ENCODE results near the gene SUPT4H1.

SUPT4H1 gene

DNA sequence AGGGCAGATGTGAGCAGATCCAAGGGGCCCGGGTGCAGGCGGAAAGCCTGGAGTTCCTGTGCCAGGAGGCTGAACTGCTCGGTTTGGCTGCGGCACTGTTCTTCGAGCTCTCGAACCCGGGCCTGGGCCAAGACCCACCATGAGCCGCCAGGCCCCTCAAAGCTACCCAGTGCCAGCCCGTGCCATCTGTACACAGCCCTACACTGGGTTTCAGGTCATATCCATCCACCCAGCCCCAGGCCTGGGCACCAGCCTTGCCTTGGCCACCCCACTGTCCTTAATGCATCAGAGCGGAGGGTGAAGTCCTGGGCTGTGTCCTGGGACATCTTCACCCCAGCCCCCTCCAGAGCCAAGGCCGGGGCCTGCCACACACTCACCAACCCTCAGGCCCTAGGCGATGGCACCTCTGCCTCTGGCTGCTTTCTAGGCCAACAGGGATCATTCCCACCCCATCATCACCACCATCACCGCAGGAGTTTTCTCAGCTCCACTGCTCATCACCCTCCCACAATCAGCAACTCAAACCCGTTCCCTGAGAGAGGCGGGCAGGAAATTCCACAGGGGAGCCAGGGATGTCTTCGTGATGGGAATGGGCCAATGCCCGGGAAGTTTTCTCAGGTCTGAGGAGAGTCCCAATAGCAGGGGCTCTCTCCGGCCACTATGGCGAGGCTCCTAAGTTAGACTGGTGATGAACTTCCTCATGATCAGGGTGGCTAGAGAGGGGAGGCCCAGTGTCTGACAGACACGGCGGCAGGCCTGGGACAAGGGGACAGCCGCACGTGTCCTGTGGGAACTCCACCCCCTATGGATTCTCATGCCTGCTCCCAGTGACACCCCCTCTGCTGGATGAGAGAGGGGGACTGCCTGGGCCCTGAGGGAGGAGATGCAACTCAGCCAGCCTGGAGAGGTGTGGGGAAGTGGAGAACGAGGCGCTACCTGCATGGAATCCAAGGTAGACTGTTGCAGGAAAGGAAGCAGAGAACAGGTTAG is 32.5 kb downstream of the SUPT4H1 start:
- ChIA-PET POLR2A (interaction anchor here (0.5 kb wide), 1 partner anchor 130 kb away, joined by 7 read pairs; no protein-coding TSS in a partner anchor), CTCF (interaction anchor here (0.7 to 7.2 kb wide), 6 partner anchors 7 to 197 kb away, joined by 3 to 60 read pairs (median 24); partner anchors contain the start of genes RNF43 and TSPOAP1)
- Histone ChIP-seq H3K36me3 (ENCODE audit: control insufficient read depth in 4 of 4, insufficient read depth in 4 of 4, low read length in 3 of 4) (peaks cover 0 to 65% (median 3%) of the 10 kb centered on the region in 4 experiments), H3K27ac (ENCODE audit: insufficient read depth in 1 of 2, low read depth in 1 of 2, low read length in 2 of 2, poor library complexity in 1 of 2, severe bottlenecking in 2 of 2) (no peak overlapping the region), H3K4me1 (ENCODE audit: control extremely low read depth in 1 of 4, control insufficient read depth in 4 of 4, insufficient read depth in 4 of 4, low read length in 3 of 4) (peaks cover 2 to 37% (median 25%) of the 10 kb centered on the region in 4 experiments), H3K9me3 (ENCODE audit: control extremely low read depth in 1 of 5, control insufficient read depth in 4 of 5, insufficient read depth in 2 of 5, low read depth in 1 of 5, low read length in 4 of 5) (no peaks in the 10 kb centered on the region), H3K27me3 (replicated peaks in 2 of 5; ENCODE audit: control insufficient read depth in 4 of 5, insufficient read depth in 5 of 5, low read length in 4 of 5) (peaks cover 0 to 4% (median 2%) of the 10 kb centered on the region in 5 experiments), H3K4me3 (ENCODE audit: control insufficient read depth in 1 of 7, extremely low read depth in 1 of 7, insufficient read depth in 4 of 7, low read depth in 2 of 7, low read length in 6 of 7) (no peak overlapping the region)
- DNase-seq, result no peak
- 98% methylated on average over 16 of the region's 25 CpGs for WGBS (ENCODE audit: insufficient coverage)

DNA sequence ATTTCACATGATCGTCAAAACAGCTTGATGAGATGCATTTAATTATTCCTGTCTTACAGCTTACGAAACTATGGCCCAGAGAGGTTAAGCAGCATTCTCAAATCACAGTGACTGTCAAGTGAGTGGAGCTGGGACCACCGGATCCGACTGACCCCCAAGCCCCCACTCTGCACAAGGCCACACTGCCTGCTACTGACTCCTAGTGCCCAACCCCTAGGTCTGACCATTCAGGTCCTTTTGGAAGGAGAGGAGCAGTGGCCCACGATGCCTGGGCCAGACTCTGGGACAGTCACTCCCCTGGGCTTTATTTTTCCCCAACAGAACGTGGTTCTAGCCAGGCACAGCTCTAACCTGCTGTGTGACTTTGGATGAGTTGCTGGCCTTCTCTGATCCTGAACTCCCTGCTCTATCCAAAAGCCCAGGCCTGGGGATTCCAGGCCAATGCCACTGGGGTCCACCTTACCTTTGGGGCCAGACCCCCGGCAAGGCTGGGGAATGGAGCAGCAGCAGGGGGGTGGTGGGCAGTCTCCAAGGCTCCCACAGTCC is 33.3 kb downstream of the SUPT4H1 start:
- Histone ChIP-seq H3K27me3 (replicated peaks in 2 of 5; ENCODE audit: control insufficient read depth in 4 of 5, insufficient read depth in 5 of 5, low read length in 4 of 5) (no peaks in the 10 kb centered on the region), H3K9me3 (ENCODE audit: control extremely low read depth in 1 of 5, control insufficient read depth in 4 of 5, insufficient read depth in 2 of 5, low read depth in 1 of 5, low read length in 4 of 5) (no peaks in the 10 kb centered on the region), H3K4me1 (ENCODE audit: control extremely low read depth in 1 of 4, control insufficient read depth in 4 of 4, insufficient read depth in 4 of 4, low read length in 3 of 4) (peaks cover 3 to 37% (median 19%) of the 10 kb centered on the region in 4 experiments), H3K36me3 (ENCODE audit: control insufficient read depth in 4 of 4, insufficient read depth in 4 of 4, low read length in 3 of 4) (peaks cover 0 to 65% (median 3%) of the 10 kb centered on the region in 4 experiments), H3K4me3 (ENCODE audit: control insufficient read depth in 1 of 7, extremely low read depth in 1 of 7, insufficient read depth in 4 of 7, low read depth in 2 of 7, low read length in 6 of 7) (no peak overlapping the region), H3K27ac (ENCODE audit: insufficient read depth in 1 of 2, low read depth in 1 of 2, low read length in 2 of 2, poor library complexity in 1 of 2, severe bottlenecking in 2 of 2) (no peak overlapping the region)
- CTCF ChIA-PET, result interaction anchor here (0.7 to 7.2 kb wide), 13 partner anchors 8 to 196 kb away, joined by 3 to 60 read pairs (median 13); partner anchors contain the start of genes RNF43, SUPT4H1 and TSPOAP1
- POLR2A ChIA-PET, result interaction anchor here (3.3 kb wide), 1 partner anchor 10 kb away, joined by 15 read pairs; the partner anchor contains the start of gene TSPOAP1
- WGBS (ENCODE audit: insufficient coverage), result 98% methylated on average over 6 of the region's 7 CpGs
- DNase-seq, result no peak

GRCh38 chr17:58318065-58318481 is 33.9 kb downstream of the SUPT4H1 start:
- 97% methylated on average over 5 of the region's 9 CpGs for WGBS (ENCODE audit: insufficient coverage)
- peaks cover 5 to 38% (median 18%) of the 10 kb centered on the region in 4 experiments for H3K4me1 ChIP-seq (ENCODE audit: control extremely low read depth in 1 of 4, control insufficient read depth in 4 of 4, insufficient read depth in 4 of 4, low read length in 3 of 4)
- DNase-seq, result no peak
- POLR2A ChIA-PET, result interaction anchor here (0.8 to 3.3 kb wide), 5 partner anchors 8 to 313 kb away, joined by 3 to 15 read pairs (median 3); partner anchors contain the start of genes SUPT4H1 and TSPOAP1
- H3K4me3 ChIP-seq (ENCODE audit: control insufficient read depth in 1 of 7, extremely low read depth in 1 of 7, insufficient read depth in 4 of 7, low read depth in 2 of 7, low read length in 6 of 7), result no peak overlapping the region
- H3K27ac ChIP-seq (ENCODE audit: insufficient read depth in 1 of 2, low read depth in 1 of 2, low read length in 2 of 2, poor library complexity in 1 of 2, severe bottlenecking in 2 of 2), result no peak overlapping the region
- no peaks in the 10 kb centered on the region for H3K27me3 ChIP-seq (replicated peaks in 2 of 5; ENCODE audit: control insufficient read depth in 4 of 5, insufficient read depth in 5 of 5, low read length in 4 of 5)
- no peaks in the 10 kb centered on the region for H3K9me3 ChIP-seq (ENCODE audit: control extremely low read depth in 1 of 5, control insufficient read depth in 4 of 5, insufficient read depth in 2 of 5, low read depth in 1 of 5, low read length in 4 of 5)
- CTCF ChIA-PET, result interaction anchor here (0.7 to 7.2 kb wide), 38 partner anchors 9 to 195 kb away, joined by 3 to 60 read pairs (median 5); partner anchors contain the start of genes HSF5, LPO, MPO and RNF43
- peaks cover 0 to 62% (median 3%) of the 10 kb centered on the region in 4 experiments for H3K36me3 ChIP-seq (ENCODE audit: control insufficient read depth in 4 of 4, insufficient read depth in 4 of 4, low read length in 3 of 4)

DNA sequence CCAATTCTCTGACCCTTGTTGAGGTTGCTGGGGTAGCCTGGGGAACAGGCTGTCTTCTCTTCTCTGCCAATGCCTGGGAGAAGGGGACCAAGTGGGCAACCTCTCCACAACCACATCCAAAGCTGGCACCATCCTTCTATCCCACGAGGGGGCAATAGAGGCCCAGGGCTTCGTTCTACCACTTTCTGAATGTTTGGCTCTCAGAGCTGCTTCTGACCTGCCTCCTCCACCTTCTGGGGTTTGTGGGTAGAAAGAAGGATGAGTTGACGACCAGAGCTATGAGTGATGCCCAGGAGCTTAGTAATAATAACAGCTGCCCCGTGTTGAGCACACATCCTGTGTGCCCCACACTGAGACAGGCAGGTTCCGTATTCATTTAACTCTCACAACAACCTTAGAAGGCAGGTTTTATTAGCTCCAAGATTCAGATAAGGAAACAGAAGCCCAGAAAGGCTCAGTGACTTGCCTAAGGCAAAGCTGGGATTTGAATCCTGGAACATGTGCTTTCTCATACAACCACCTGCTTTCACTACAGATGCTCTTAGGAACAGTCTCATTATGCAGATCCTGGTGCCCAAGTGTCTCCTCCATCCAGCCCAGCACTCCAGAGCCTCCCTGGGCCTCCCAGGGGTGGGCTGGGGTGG is 34.5 kb downstream of the SUPT4H1 start:
- Histone ChIP-seq H3K36me3 (ENCODE audit: control insufficient read depth in 4 of 4, insufficient read depth in 4 of 4, low read length in 3 of 4) (peaks cover 0 to 57% (median 3%) of the 10 kb centered on the region in 4 experiments), H3K4me3 (ENCODE audit: control insufficient read depth in 1 of 7, extremely low read depth in 1 of 7, insufficient read depth in 4 of 7, low read depth in 2 of 7, low read length in 6 of 7) (no peak overlapping the region), H3K27me3 (replicated peaks in 2 of 5; ENCODE audit: control insufficient read depth in 4 of 5, insufficient read depth in 5 of 5, low read length in 4 of 5) (no peaks in the 10 kb centered on the region), H3K27ac (ENCODE audit: insufficient read depth in 1 of 2, low read depth in 1 of 2, low read length in 2 of 2, poor library complexity in 1 of 2, severe bottlenecking in 2 of 2) (no peak overlapping the region), H3K4me1 (ENCODE audit: control extremely low read depth in 1 of 4, control insufficient read depth in 4 of 4, insufficient read depth in 4 of 4, low read length in 3 of 4) (peaks cover 5 to 38% (median 18%) of the 10 kb centered on the region in 4 experiments), H3K9me3 (ENCODE audit: control extremely low read depth in 1 of 5, control insufficient read depth in 4 of 5, insufficient read depth in 2 of 5, low read depth in 1 of 5, low read length in 4 of 5) (no peaks in the 10 kb centered on the region)
- DNase-seq, result peak; percentile 80 to 91 (median 88)
- 30% methylated on average over 3 of the region's 5 CpGs for WGBS (ENCODE audit: insufficient coverage)
- POLR2A ChIA-PET, result interaction anchor here (0.8 to 3.3 kb wide), 7 partner anchors 9 to 313 kb away, joined by 3 to 15 read pairs (median 6); partner anchors contain the start of genes SUPT4H1 and TSPOAP1
- CTCF ChIA-PET, result interaction anchor here (0.7 to 7.2 kb wide), 41 partner anchors 9 to 173 kb away, joined by 3 to 60 read pairs (median 5); partner anchors contain the start of genes HSF5, LPO, MPO and RNF43

DNA sequence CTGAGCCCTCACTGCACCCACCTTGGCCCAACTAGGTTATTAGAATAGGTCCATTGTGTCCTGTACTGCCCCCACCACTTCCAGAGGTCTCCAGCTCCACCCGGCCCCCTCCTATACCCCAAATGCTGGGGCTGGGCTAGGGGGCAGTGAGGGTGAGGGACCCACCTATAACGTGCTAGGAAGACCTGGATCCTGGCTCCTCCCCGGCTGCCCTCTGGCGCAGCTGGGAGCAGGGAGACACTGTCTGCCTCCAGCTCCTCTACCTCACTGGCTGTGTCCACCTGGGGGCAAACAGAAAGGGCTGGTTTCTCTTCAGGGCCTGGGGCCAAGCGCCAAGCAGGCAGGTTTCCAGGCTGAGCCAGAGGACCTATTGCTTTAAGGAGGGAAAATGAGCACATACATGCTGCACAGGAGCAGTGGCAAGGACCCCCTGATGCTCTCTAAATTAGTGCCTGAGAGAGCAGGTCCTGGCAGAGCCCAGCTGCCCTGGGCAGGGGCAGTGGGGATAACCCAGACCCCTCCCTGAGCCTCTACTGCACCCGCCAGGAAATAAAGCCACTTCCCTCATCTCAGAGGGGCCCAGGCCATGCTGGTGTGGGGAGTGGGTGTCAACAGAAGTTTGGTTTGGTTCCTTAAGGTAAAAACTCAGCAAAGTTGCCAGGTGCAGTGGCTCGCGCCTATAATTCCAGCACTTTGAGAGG is 35.6 kb downstream of the SUPT4H1 start:
- WGBS (ENCODE audit: insufficient coverage), result 95% methylated on average over 4 of the region's 8 CpGs
- ChIA-PET CTCF (interaction anchor here (0.8 to 7.2 kb wide), 28 partner anchors 8 to 172 kb away, joined by 3 to 60 read pairs (median 9); partner anchors contain the start of genes HSF5, MPO, RNF43 and SUPT4H1), POLR2A (interaction anchor here (0.5 to 3.3 kb wide), 3 partner anchors 12 to 137 kb away, joined by 4 to 15 read pairs (median 10); partner anchors contain the start of genes SUPT4H1 and TSPOAP1)
- Histone ChIP-seq H3K27ac (ENCODE audit: insufficient read depth in 1 of 2, low read depth in 1 of 2, low read length in 2 of 2, poor library complexity in 1 of 2, severe bottlenecking in 2 of 2) (no peak overlapping the region), H3K27me3 (replicated peaks in 2 of 5; ENCODE audit: control insufficient read depth in 4 of 5, insufficient read depth in 5 of 5, low read length in 4 of 5) (no peaks in the 10 kb centered on the region), H3K9me3 (ENCODE audit: control extremely low read depth in 1 of 5, control insufficient read depth in 4 of 5, insufficient read depth in 2 of 5, low read depth in 1 of 5, low read length in 4 of 5) (no peaks in the 10 kb centered on the region), H3K4me3 (ENCODE audit: control insufficient read depth in 1 of 7, extremely low read depth in 1 of 7, insufficient read depth in 4 of 7, low read depth in 2 of 7, low read length in 6 of 7) (no peak overlapping the region), H3K4me1 (ENCODE audit: control extremely low read depth in 1 of 4, control insufficient read depth in 4 of 4, insufficient read depth in 4 of 4, low read length in 3 of 4) (peaks cover 5 to 38% (median 18%) of the 10 kb centered on the region in 4 experiments), H3K36me3 (ENCODE audit: control insufficient read depth in 4 of 4, insufficient read depth in 4 of 4, low read length in 3 of 4) (peaks cover 0 to 56% (median under 1%) of the 10 kb centered on the region in 4 experiments)
- DNase-seq, result no peak

GRCh38 chr17:58315750-58316149 is 36.3 kb downstream of the SUPT4H1 start:
- no peak overlapping the region for H3K4me3 ChIP-seq (ENCODE audit: control insufficient read depth in 1 of 7, extremely low read depth in 1 of 7, insufficient read depth in 4 of 7, low read depth in 2 of 7, low read length in 6 of 7)
- H3K27me3 ChIP-seq (replicated peaks in 2 of 5; ENCODE audit: control insufficient read depth in 4 of 5, insufficient read depth in 5 of 5, low read length in 4 of 5), result no peaks in the 10 kb centered on the region
- WGBS (ENCODE audit: insufficient coverage), result no CpG with 5 or more reads among the region's 4 CpGs
- H3K36me3 ChIP-seq (ENCODE audit: control insufficient read depth in 4 of 4, insufficient read depth in 4 of 4, low read length in 3 of 4), result peaks cover 0 to 60% (median under 1%) of the 10 kb centered on the region in 4 experiments
- ChIA-PET CTCF (interaction anchor here (0.8 to 7.2 kb wide), 10 partner anchors 11 to 172 kb away, joined by 3 to 60 read pairs (median 22); partner anchors contain the start of genes HSF5, RNF43 and TSPOAP1), POLR2A (interaction anchor here (2.4 to 3.3 kb wide), 2 partner anchors 13 to 37 kb away, joined by 10 to 15 read pairs; partner anchors contain the start of genes SUPT4H1 and TSPOAP1)
- H3K4me1 ChIP-seq (ENCODE audit: control extremely low read depth in 1 of 4, control insufficient read depth in 4 of 4, insufficient read depth in 4 of 4, low read length in 3 of 4), result peaks cover 5 to 38% (median 18%) of the 10 kb centered on the region in 4 experiments
- H3K9me3 ChIP-seq (ENCODE audit: control extremely low read depth in 1 of 5, control insufficient read depth in 4 of 5, insufficient read depth in 2 of 5, low read depth in 1 of 5, low read length in 4 of 5), result no peaks in the 10 kb centered on the region
- H3K27ac ChIP-seq (ENCODE audit: insufficient read depth in 1 of 2, low read depth in 1 of 2, low read length in 2 of 2, poor library complexity in 1 of 2, severe bottlenecking in 2 of 2), result no peak overlapping the region
- DNase-seq, result no peak
